GM12875 (cell line): ENCODE data around the gene GAS5.

Experiments used
- H3K4me3 ChIP-seq: one replicate; pipeline ENCODE4 v1.5.1; 2011; ENCODE audit warnings: low read depth, low read length, control low read depth
- TF ChIP-seq, protein P1 (sequence below): IDR thresholded peaks from 2 replicates; pipeline ENCODE4 v1.5.1; 2011; ENCODE audit warnings: low read depth, mild to moderate bottlenecking, control low read depth, inconsistent platforms, low read length, moderate library complexity, borderline replicate concordance; ENCODE audit not compliant: insufficient read depth

Gene GAS5

GRCh38 chr1:173900992-173901391 lies 33.2 kb upstream of the GAS5 start:
- H3K4me3 ChIP-seq, result no peak overlapping the region
- TF ChIP-seq, protein P1, sequence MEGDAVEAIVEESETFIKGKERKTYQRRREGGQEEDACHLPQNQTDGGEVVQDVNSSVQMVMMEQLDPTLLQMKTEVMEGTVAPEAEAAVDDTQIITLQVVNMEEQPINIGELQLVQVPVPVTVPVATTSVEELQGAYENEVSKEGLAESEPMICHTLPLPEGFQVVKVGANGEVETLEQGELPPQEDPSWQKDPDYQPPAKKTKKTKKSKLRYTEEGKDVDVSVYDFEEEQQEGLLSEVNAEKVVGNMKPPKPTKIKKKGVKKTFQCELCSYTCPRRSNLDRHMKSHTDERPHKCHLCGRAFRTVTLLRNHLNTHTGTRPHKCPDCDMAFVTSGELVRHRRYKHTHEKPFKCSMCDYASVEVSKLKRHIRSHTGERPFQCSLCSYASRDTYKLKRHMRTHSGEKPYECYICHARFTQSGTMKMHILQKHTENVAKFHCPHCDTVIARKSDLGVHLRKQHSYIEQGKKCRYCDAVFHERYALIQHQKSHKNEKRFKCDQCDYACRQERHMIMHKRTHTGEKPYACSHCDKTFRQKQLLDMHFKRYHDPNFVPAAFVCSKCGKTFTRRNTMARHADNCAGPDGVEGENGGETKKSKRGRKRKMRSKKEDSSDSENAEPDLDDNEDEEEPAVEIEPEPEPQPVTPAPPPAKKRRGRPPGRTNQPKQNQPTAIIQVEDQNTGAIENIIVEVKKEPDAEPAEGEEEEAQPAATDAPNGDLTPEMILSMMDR, result no peak

- H3K4me3 ChIP-seq, result no peak overlapping the region
- TF ChIP-seq, protein P1, result no peak
Measured at GRCh38 chr1:173900427-173900826, 32.6 kb upstream of the GAS5 start.

DNA sequence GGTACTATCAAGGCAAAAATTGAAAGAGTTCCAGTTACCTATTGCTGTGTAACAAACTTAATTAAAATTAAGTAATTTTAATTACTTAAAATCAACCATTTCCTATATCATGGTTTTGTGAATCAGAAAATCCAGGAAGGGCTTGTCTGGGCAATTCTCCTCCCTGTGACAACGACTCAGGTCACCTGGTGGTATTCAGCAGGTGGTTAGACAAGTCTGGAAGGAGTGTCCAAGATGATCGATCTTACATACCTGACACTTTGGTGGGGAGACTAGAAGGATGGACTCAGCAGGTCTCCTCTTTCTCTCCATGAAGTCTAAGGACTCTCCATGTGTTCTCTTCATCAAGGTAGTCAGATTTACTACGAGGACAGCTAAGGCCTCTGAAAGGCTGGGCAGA lies 26.4 kb upstream of the GAS5 start:
- TF ChIP-seq, protein P1, result no peak

DNA sequence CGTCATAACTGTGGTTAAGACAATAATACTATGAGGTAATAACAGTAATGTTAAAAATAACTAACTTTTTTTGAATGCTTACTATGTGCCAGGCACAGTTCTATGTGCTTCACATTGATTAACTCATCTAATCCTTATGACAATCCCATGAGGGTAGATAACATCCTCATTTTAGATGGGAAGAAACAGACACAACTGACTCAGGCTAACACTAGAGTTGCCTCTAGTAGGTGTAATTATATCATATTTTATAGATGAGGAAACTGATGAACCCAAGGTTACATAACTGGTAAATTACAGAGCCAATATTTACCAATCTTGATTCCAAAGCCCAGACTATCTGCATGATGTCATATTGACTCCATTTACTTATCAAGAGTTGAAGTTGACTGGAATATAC lies 25.8 kb upstream of the GAS5 start:
- no peak overlapping the region for H3K4me3 ChIP-seq
- TF ChIP-seq, protein P1, result no peak

More for the DNA sequence above, 26.4 kb upstream of the GAS5 start:
- no peak overlapping the region for H3K4me3 ChIP-seq

- TF ChIP-seq, protein P1, result no peak
- no peak overlapping the region for H3K4me3 ChIP-seq
Measured at GRCh38 chr1:173889885-173890284, 22.1 kb upstream of the GAS5 start.

DNA sequence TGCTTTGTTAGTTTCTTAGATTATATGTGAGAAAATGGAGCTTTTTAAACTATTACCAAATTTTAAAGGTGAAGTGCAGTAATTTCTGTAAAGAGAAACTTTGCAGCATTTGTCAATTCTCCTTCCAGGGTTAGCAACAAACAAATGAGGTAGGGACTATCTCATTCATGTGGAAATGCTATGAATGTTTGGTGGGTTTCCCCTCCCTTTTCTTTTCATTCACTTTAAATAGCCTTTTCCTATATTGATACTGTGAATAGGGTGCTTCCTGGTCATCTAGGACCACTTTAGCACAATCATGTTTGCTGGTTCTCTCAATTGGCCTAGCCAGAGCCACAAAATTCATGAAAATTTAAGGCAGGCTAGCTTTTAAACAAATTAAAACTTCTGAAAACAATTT lies 21.0 kb upstream of the GAS5 start:
- no peak overlapping the region for H3K4me3 ChIP-seq
- TF ChIP-seq, protein P1, result no peak

- H3K4me3 ChIP-seq, result no peak overlapping the region
- TF ChIP-seq, protein P1, result no peak
Measured at GRCh38 chr1:173887627-173888026, 19.8 kb upstream of the GAS5 start.
